Fibroblast of skin of right biceps (primary cell): ENCODE measurements around the gene RAB11FIP3.
"Not testable (repeated sequence)": the region's sequence is repeated elsewhere in the genome, so short reads cannot be mapped to it uniquely, and the experiment has no call there.

Experiments
- DNase-seq: peaks from one replicate; pipeline ENCODE4 v3.0.0-alpha.2; 2013

Gene RAB11FIP3

DNA sequence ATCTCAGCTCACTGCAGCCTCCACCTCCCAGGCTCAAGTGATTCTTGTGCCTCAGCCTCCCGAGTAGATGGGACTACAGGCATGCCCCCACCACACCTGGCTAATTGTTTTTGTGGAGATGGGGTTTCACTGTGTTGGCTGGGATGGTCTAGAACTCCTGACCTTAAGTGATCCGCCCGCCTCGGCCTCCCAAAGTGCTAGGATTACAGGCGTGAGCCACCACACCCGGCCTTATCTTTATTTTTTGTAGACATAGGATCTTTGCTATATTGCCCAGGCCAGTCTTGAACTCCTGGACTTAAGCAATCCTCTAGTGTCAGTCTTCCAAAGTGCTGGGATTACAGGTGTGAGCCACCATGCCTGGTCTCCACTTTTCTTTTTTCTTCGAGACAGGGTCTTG is 44.0 kb downstream of the RAB11FIP3 start:
- not testable (repeated sequence) for DNase-seq

DNA sequence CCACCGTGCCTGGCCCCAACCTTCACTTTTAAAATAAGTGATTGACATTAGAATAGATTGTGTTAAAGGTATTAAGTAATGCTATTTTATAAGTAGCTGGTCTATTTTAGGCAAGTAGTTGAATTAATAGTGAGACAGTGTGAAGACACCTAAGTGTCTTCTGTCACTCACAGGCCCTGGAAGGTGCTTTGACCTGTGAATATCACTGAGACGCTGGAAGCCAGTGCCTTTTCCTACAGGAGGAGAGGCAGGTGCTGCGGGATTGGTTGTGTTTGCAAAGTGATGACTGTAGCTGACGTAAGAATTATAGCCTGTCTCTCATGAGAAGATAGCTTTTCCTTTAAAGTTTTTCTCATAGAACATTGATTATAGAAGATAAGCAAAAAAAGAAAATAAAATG is 45.0 kb downstream of the RAB11FIP3 start:
- no peak for DNase-seq

DNA sequence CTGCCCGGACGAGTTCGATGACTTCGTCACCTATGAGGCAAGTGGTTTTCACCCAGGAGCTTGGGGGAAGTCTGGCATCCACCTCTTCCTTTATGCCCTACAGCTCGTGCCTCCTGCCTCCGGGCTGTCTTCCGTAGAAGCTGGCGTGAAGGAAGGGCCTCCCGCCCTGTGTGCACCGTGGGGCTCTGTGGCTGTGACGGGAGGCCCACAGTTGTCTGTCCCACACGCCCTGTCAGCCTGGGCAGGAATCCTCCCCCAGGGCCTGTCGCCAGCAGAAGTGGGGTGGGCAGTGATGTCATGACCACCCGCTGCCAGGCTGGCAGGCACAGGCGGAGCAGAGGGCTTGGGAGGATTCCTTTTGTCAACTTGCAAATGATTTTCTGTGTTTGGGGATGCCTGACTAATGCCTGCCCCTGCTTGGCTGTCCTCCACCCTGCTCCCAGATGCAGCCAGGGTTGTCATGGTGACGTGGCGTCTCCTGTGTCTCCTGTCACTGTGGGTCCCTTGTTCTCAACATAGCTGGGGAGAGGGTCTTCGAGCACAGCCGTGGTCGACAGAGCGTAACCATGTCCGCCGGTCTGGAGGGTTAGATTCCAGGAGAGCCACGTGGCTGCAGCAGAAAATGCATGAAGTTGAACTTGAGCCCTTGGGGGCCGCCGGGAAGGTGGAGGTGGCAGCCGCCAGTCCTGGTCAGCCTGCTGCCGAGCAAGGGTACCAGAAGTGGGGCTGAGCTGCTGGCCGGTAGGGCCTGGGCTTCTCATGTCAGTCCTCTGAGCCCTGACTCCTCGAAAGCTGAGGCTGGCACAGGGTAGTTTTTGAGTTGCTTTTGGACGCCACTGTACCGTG is 46.1 kb downstream of the RAB11FIP3 start:
- DNase-seq = peak; percentile 56

DNA sequence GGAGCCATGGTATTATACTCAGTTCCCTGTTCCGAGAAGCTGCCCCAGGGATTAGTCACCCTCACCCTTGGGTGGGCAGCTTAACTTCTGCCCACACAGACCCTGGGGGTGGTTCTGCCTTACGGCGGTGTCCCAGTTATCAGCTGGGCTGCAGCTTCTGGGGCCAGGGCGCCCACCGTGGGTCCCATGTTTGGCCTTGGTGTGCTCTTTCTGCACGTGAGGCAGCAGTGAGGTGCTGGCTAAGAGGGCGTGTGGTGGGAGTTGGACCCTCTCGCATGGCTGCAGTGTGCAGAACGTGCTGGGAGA is 46.7 kb downstream of the RAB11FIP3 start:
- DNase-seq = no peak

DNA sequence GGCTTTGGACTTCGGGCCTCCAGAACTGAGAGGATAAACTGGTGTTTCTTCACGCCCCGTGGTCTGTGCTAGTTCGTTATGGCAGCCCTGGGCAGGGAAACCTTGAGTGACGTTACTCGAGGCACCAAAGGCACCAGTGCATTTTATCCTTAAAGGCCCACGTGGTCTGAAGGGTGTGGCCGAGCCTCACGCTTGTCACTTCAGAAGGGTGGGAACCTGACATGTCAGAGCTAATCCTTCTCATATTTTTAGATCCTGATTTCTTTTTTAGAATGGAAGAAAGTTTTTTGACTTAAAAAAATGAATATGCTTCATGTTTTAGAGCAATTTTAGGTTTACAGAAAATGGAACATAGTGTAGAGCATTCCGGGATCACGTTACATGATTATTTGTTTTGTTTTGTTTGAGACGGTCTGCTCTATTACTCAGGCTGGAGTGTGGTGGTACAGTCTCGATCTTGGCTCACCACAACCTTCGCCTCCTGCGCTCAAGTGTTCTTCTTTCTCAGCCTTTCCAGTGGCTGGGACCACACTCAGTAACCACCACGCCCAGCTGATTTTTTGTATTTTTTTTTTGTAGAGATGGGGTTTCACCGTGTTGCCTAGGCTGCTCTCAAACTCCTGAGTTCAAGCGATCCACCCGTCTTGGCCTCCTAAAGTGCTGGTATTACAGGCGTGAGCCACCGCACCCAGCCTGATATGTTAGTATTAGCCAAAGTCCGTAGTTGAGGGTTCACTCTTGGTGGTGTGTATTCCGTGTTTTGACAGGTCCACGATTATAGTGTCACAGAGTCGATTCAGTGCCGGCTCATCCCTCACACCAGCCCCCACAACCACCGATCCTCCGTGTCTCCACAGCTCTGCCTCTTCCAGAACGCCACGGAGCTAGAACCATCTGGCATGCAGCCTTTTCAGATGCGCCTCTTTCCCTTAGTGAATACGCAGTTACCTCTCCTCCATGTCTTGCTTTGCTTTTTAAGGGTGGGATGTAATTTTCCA is 47.9 kb downstream of the RAB11FIP3 start:
- DNase-seq = no peak

DNA sequence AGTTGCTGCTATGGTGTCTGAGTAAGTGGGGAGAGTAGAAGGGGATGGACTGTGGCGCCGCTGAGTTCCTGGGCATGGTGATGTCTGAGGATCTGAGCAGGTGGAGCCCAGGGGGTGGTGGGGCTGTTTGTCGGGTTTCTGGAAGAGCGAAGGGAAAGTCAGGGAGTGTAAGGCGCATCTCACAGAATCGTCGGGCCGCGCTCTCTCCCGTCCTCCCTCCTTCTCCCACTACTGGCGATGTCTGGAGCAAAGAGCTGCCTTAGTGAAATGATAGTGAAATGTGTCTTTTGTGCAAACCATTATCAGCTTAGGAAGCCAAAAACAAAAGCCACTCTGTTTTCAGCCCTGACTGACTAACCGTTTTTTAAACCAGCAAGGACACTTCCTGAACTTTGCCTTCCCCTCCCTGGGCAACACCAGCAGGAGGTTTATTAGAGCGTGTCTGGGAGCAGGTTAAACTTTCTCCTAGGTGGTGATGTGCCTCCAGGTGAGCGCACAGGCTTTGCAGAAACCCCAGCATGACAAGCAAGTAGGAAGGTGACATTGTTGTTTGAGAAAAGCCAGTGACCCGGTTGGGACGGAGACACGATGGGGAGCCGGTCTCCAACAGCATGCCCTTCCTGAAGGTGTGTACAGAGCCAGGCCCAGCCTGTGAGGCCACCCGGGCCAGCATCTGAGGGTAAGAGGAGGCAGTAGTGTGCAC is 49.1 kb downstream of the RAB11FIP3 start:
- DNase-seq = no peak

DNA sequence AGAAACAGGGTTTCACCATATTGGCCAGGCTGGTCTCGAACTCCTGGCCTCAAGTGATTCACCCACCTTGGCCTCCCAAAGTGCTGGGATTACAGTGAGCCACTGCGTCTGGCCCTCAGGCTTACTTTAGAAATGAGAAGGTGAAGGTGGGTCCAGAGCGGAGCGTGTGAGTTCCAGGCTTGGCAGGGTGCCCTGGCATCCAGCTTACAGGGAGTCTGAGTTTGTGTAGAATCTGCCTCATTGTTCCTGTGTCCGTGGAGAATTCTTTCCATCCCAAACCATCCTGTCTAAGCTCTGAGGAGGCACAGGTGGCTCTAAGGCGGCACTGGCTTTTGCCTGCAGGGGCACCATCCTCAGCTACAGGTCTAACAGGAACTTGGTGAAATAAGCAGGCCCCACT is 50.6 kb downstream of the RAB11FIP3 start:
- DNase-seq = no peak

DNA sequence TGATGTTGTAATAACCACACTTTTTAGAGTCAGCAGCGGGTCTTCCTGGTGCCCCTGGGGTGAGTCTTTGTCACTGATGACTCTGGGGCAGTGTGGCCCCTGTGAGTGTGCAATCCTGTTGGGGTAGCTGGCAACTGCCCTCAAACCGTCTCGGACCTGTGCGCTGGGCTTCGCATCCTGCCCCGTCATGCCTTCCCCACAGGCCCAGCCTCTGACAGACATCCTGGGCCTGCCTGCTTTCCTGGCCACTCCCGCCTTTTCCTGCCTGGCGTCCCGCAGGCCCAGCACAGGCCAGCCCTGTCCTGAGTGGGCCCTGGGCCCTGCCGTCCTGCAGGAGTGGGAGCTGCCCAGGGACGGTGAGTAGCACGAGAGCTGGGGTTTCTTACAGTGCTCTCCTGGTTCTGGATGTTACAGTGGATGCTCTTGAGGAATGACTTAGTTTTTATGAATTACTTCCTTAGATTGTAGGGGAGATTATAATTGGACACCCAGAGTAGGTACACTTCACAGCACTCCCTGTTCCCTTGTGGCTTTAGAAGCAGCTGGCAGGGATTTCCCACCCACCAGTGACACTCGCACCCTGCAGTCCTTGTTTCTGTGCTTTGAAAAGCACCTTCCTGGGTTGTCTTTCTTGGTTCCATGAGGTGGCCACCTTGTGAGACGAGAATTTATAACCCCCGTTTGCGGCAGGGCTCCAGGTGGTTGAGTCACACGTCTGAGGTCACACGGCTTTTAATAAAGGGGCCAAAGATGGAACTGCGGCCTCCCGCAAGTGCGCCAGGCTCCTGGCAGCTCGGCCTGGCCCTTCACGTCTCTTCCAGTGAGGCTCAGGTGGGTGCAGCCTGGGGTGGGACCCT is 52.1 kb downstream of the RAB11FIP3 start:
- DNase-seq = no peak

DNA sequence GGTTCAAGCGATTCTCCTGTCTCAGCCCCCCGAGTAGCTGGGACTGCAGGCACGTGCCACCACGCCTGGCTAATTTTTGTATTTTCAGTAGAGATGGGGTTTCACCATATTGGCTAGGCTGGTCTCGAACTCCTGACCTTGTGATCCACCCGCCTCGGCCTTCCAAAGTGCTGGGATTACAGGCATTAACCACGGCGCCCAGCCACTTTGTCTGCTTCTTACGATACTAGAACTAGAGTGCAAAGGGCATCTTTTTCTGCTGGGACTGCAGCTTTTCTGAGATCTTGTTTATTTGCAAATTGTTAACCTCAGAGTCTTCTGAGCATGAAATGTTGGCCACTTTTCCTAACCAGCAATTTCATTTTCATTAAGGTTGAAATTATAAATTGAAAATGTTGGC is 52.8 kb downstream of the RAB11FIP3 start:
- DNase-seq = not testable (repeated sequence)

DNA sequence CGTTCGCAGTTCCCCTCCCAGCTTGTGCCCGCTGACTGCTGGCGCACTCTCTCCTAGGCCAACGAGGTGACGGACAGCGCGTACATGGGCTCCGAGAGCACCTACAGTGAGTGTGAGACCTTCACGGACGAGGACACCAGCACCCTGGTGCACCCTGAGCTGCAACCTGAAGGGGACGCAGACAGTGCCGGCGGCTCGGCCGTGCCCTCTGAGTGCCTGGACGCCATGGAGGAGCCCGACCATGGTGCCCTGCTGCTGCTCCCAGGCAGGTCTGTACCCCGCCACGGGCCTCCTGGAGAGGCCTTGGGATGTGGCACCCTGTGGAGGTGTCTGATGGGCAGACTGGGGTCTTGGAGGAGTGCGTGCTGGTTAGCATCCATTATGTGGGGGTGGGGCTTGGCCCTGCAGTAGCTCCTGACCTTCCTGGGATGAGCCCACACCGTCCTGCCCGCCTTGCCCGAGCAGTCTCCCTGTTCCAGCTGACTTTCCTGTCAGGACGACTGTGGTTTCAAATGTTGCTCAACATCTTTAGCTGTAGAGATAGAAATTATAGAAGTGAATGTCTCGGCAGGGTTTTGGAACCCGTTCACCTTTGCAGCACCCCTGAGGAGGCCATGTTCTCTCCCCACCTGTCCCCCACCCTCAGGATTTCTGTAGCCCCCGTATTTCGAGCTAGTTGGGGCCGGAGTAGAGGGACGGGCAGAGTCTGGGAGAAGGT is 57.2 kb downstream of the RAB11FIP3 start:
- DNase-seq = no peak

DNA sequence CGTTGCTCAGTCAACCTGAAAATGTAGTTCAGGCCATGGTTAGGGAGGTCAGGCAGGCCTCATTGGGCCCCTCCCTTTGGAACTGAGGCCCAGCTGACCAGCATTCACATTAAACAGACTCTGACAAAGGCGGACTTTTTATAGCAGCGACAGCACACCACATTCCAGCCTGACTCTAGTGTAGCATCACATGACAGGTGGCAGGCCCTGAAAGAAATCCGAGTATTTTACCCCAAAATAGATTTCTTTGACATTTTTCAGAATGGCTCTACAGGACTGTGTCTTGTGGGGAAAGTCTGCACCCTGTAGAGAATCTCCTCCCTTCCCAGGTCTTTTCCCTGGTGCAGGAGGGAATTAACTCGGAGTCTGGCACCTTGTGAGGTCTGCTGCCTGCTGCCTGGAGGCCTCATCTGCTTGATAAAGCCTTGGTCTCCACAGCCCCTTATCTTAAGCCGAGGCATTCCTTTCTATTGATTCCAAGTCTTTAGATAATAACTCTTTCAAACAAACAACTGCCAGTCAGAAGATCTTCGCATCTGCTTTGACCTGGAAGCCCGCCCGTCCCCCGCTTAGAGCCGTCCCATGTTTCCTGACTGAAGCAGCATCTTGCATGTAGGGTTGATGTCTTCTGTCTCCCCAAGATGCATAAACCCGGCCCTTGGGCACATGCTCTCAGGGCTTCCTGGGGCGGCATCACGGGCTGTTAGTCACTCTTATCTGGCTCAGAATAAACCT is 58.1 kb downstream of the RAB11FIP3 start:
- DNase-seq = no peak

DNA sequence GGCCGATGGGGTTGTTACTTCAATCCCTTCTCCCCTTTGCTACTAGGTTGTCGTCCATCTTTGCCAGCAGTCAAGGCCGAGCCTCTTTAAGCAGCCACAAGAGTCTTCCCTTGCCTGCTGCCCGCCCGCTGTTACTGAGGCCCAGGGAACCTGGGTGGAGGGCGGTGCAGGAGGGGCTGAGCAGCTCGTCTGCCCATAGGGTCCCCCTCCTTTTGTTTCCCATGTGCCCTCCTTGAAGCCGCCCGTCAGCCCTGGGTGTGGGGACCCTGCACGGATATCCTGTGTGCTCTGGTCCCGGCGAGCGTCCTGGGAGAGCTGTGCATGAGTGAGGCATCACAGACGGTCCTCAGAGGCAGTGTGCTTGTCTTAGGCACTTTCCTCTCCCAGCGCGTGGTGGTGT is 64.2 kb downstream of the RAB11FIP3 start:
- no peak for DNase-seq

DNA sequence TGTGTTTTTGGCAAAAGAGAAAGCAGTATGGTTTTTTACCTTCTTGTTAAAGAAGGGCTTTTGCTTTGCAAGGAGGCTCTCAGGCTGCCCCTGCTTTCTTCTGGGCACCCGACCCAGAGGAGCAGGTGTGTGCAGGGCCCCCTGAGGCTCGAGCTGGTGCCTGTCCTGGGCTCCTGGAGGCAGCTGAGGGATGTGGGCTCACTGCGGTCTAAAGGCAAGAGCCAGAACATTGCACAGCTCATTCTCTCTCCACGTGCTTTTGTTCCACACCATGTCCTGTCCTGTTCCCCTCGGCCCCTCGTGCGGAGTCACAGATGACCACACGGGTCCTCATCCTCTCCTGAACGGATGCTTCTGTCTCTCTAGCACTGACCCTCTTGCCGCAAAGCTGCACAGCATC is 65.3 kb downstream of the RAB11FIP3 start:
- no peak for DNase-seq

DNA sequence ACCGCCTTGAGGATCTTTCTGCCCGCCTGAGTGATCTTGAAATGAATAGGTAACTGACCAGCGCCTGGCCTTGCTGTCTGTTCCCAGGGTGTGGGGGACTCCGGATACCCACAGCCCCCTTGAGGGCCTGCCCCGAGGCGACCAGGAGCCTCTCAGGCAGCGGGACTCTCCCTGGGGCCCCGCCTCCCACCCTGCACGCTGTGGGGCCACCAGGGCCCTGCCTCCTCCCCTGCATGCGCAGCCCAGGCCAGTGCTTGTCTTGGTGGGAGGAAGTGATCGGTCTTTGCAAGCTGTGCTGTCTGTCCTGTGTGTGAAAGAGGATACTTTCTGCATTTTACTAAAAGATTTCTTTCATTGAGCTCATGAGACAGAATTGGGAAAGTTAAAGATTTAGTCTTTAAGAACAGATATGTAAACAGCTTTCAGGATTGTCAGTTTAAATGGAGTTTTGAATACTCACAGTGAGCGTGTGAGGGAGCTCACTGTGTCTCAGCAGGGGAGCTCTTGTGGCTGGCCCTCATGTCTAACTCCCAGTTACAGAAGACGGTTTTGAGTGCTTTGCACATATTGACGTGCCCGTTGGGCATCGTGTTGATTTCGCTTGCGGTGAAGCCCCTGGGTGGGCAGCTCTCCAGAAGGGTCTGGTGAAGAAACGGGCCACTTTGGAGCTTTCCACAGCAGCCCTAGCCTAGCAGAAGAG is 65.9 kb downstream of the RAB11FIP3 start:
- DNase-seq = no peak

DNA sequence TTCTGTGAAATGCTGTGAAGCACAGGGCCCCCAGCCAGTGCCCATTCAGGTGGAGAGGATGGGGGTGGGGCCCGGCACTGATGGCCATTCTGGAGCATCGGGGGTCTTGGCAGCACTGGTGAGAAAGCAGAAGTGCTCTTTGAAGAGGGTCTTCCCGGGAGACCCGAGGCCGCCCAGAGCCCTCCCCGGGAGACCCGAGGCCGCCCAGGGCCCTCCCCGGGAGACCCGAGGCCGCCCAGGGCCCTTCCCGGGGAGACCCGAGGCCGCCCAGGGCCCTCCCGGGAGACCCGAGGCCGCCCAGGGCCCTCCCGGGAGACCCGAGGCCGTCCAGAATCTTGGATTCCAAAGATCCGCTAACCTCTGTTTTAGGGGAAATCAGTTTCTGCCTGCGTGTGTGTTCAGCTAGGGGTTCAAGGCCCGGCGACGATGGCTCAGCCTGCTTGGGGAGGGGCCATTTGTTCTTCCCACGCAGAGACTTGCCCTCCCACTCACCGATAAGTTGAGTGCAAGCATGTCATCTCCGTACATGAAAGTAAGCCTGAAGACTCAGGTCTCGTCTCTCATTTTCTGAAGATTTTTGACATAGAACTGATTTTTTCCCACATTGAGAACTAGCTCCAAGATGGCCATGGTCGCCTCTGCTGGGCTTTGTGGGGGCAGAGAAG is 66.9 kb downstream of the RAB11FIP3 start:
- DNase-seq = no peak

DNA sequence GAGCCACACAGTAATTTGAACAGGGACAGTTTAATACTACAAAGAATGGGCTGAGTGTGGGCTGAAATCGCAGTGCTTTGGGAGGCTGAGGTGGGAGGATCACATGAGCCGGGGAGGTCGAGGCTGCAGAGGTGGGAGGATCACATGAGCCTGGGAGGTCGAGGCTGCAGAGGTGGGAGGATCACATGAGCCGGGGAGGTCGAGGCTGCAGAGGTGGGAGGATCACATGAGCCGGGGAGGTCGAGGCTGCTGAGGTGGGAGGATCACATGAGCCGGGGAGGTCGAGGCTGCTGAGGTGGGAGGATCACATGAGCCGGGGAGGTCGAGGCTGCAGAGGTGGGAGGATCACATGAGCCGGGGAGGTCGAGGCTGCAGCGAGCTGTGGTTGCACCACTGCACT is 69.2 kb downstream of the RAB11FIP3 start:
- not testable (repeated sequence) for DNase-seq

DNA sequence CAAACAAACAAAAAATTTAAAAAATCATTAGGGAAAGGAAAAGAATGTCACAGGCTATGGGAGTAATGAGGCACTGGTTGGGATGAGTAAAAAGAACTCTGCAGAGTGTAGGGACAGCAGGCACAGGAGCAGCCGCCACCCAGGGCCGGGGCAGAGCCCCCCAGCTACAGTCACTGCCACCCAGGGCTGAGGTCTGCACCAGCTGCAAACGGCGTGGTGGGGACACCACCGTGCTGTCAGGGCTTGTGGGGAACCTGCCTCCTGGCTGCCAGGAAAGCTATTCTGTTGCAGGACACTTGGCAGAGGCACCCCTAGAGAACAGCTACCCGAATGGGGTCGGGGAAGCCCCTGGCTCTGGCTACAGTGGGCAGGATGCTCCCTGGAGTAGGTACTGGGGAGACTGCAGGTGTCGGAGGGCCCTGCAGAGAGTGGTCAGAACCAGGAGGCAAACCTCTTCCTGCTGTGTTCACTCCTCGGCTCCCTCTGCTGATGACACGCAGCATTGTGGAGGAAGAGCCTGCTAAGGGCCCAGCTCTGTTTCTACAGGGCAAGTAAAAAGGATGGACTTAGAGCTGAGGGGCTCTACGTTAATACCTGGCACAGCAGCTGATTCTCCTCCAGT is 69.8 kb downstream of the RAB11FIP3 start:
- DNase-seq = peak; percentile 25

DNA sequence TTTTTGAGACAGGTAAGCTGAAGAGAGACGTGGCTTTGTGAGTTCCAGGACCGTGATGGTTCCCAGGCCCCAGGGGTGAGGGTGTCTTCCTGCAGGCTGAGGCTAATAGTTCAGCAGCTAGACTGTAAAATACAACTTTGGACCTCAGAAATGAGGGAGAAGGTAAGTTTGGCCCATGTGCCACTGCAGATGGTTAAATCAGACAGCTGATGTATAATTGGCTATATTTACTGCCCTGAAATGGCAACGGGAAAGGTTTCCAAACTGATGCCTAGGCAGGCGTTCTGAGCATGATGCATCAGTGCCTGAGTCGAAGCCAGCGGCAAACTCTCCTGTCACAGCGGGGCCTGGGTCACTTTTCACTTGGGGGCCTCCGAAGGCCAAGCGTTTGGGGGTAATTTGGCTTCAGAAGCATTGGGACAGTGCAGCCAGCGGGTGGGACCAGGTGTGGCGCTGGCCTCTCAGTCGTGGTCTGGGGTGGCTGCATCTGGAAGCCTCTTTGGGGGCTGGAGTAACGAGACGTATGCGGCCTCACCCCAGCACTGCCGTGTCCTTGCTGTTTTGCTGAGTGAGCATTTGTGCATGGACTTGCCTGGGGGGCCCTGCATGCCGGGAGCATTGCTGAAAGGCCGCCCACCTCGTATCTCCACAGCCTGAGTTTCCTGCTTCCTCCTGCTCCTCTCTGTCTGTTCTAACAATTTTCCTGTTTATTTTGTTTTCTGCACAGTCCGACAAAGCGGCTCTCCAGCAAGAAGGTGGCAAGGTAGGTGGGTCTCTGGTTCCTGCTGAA is 70.8 kb downstream of the RAB11FIP3 start:
- DNase-seq = no peak
